ENCODE data around the gene KCNMB2.

DNA sequence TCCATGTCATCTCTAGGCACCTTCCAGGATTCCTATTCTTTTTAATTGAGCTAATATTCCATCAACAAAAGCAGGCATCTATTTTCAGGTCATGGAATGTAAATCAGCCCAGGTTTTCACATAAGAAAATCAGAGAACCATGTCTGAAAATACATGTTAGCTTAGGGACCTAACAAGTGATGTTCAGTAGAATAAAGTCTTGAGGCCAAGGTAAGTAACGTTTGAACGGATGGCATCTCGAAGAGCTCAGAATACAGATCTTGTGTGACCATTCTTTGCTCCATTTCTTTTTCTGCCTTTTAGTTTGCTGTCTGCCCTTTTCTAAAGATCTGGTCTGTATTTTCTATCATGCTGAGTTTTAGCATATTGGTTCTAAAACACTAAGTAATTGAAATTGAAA, 16.5 kb upstream of the KCNMB2 start:
- TF ChIP-seq, protein P1, sequence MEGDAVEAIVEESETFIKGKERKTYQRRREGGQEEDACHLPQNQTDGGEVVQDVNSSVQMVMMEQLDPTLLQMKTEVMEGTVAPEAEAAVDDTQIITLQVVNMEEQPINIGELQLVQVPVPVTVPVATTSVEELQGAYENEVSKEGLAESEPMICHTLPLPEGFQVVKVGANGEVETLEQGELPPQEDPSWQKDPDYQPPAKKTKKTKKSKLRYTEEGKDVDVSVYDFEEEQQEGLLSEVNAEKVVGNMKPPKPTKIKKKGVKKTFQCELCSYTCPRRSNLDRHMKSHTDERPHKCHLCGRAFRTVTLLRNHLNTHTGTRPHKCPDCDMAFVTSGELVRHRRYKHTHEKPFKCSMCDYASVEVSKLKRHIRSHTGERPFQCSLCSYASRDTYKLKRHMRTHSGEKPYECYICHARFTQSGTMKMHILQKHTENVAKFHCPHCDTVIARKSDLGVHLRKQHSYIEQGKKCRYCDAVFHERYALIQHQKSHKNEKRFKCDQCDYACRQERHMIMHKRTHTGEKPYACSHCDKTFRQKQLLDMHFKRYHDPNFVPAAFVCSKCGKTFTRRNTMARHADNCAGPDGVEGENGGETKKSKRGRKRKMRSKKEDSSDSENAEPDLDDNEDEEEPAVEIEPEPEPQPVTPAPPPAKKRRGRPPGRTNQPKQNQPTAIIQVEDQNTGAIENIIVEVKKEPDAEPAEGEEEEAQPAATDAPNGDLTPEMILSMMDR (IDR thresholded peaks at IDR 0.05), result no peak
- no peak for TF ChIP-seq ZNF138 (CRISPR knock-in tag; conservative IDR thresholded peaks at IDR 0.05)
- TF ChIP-seq FOXP4 (CRISPR knock-in tag; IDR thresholded peaks at IDR 0.05), result no peak
- TF ChIP-seq ESRRA (CRISPR knock-in tag; IDR thresholded peaks at IDR 0.05; ENCODE audit: borderline replicate concordance), result no peak
- TF ChIP-seq FOXJ3 (CRISPR knock-in tag; IDR thresholded peaks at IDR 0.05; ENCODE audit: borderline replicate concordance), result no peak
- no peak for TF ChIP-seq ZNF532 (CRISPR knock-in tag; IDR thresholded peaks at IDR 0.05; ENCODE audit: borderline replicate concordance)
- no peak for TF ChIP-seq NFATC4 (CRISPR knock-in tag; IDR thresholded peaks at IDR 0.05)
